Fibroblast of skin of abdomen (primary cell): ENCODE results near the gene GPR15. TPM values are rescaled to one million over a fixed set of nuclear protein-coding genes. Genes with fewer than 3 reads are reported as not detected.
A peak's percentile ranks its signal among the peaks of the same experiment; 100 is the strongest.

Experiments
- DNase-seq: peaks from one replicate; pipeline ENCODE4 v3.0.0-alpha.2; 2013
- polyA plus RNA-seq, 2 experiments: library from polyadenylated mRNA; unstranded; fragments of 120-200 nt; gene quantifications; one replicate each; pipeline ENCODE4 v1.2.1, GENCODE V29; 2013; ENCODE audit not compliant: insufficient read length in 2 of 2

GPR15 gene
- polyA plus RNA-seq (2013, experiment 1 of 2; ENCODE audit: insufficient read length), result not detected
- not detected for polyA plus RNA-seq (2013, experiment 2 of 2; ENCODE audit: insufficient read length)

GRCh38 chr3:98531622-98532274 is at the start of gene GPR15:
Gene GPR15, plus strand, starts transcription at chr3:98531978. Its CDS starts 56 bp downstream, at chr3:98532034.
- no peak for DNase-seq

GRCh38 chr3:98482717-98483482 is 48.9 kb upstream of the GPR15 start:
- DNase-seq, result no peak

- no peak for DNase-seq
These were observed 48.2 kb upstream of the GPR15 start for GRCh38 chr3:98483626-98484025.

GRCh38 chr3:98497381-98497780 is 34.4 kb upstream of the GPR15 start, which contains the start of gene OR5K2:
Gene OR5K2, plus strand, starts transcription at chr3:98497681. Its CDS starts 0 bp downstream, at chr3:98497681.
- DNase-seq, result no peak

GRCh38 chr3:98500019-98500418 is 31.8 kb upstream of the GPR15 start:
- DNase-seq, result no peak

GRCh38 chr3:98501270-98501669 is 30.5 kb upstream of the GPR15 start:
- no peak for DNase-seq

- DNase-seq, result no peak
These were observed 29.8 kb upstream of the GPR15 start for GRCh38 chr3:98501863-98502576.

GRCh38 chr3:98504539-98504938 is 27.2 kb upstream of the GPR15 start:
- DNase-seq, result peak; percentile 28

- no peak for DNase-seq
These were observed 23.2 kb upstream of the GPR15 start for GRCh38 chr3:98508582-98508981.

GRCh38 chr3:98512576-98512975 is 19.2 kb upstream of the GPR15 start:
- no peak for DNase-seq

GRCh38 chr3:98513091-98513511 is 18.7 kb upstream of the GPR15 start:
- DNase-seq, result peak; percentile 8

GRCh38 chr3:98513736-98514135 is 18.0 kb upstream of the GPR15 start:
- no peak for DNase-seq

GRCh38 chr3:98514948-98515347 is 16.8 kb upstream of the GPR15 start:
- no peak for DNase-seq

- no peak for DNase-seq
These were observed 13.0 kb upstream of the GPR15 start for GRCh38 chr3:98518816-98519215.

GRCh38 chr3:98519351-98519750 is 12.4 kb upstream of the GPR15 start:
- DNase-seq, result peak; percentile 12

GRCh38 chr3:98521897-98522543 is 9.8 kb upstream of the GPR15 start:
- DNase-seq, result peak; percentile 46

GRCh38 chr3:98522544-98523281 is 9.1 kb upstream of the GPR15 start, which contains the start of gene CLDND1:
Gene CLDND1, minus strand, starts transcription at chr3:98522902. Its CDS starts 1,478 bp downstream, at chr3:98521424.
- peak; percentile 97 for DNase-seq

GRCh38 chr3:98525494-98525893 is 6.3 kb upstream of the GPR15 start:
- DNase-seq, result no peak

GRCh38 chr3:98528474-98529346 is 3.1 kb upstream of the GPR15 start:
- no peak for DNase-seq

- DNase-seq, result no peak
These were observed 1.8 kb upstream of the GPR15 start for GRCh38 chr3:98529856-98530459.
